T-helper 2 cell treated with Interferon-gamma antibody and Interleukin-4, amounts not matched to agents 5 μg/mL and 100 μg/mL, for 36 hours (primary cell): ENCODE data around the gene GTF3A.
A peak's percentile ranks its signal among the peaks of the same experiment; 100 is the strongest.

Experiments used
- DNase-seq: peaks from one replicate; pipeline ENCODE4 v3.0.0; 2021; ENCODE audit warnings: low spot score
- H3K27ac Mint-ChIP-seq: one replicate; pipeline ENCODE4 v1.8.0; 2021; ENCODE audit warnings: mild to moderate bottlenecking, mixed read lengths
- H3K27me3 Mint-ChIP-seq: one replicate; pipeline ENCODE4 v1.8.0; 2021; ENCODE audit warnings: low read depth, mixed read lengths
- H3K36me3 Mint-ChIP-seq: one replicate; pipeline ENCODE4 v1.8.0; 2021; ENCODE audit warnings: low read depth, mixed read lengths
- H3K4me1 Mint-ChIP-seq: one replicate; pipeline ENCODE4 v1.8.0; 2021; ENCODE audit warnings: low read depth, mixed read lengths
- H3K4me3 Mint-ChIP-seq: one replicate; pipeline ENCODE4 v1.8.0; 2022; ENCODE audit warnings: mild to moderate bottlenecking, moderate library complexity, mixed read lengths
- H3K9me3 Mint-ChIP-seq: one replicate; pipeline ENCODE4 v1.8.0; 2021; ENCODE audit warnings: mixed read lengths

Gene GTF3A

DNA sequence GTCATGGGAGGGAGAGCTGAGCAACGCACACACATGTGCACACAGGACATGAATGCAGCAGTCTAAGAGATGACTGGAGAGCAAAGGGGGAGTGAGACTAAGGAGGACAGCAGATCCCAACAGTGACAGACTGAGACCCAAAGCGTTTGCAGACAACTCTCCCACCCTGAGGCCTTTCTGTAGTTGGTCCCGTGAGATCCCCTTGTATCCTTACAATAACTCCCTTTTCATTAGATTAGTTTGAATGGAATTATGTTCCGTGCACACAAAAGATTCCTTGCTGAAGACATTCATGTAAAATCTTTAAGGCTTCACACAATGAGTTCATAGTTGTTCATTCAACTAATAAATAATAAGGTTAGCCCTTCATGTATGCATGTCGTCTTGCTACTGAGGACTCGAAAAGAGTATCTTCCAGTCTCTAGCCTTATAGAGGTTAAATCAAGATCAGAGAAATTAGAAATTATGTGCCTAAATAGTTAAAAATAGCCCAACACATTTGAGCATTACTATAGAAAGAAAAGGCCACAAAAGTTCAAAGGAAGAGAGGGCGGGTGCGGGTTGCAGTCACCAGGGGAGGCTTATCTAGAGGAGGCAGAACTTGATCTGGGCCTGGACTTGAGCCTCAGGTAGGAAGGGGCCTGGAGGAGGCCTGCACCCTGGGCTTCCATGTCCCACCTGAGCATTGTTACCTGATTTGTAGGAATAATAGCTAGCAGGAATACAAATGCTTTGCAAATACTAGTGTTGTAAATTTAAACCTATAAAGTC, 3.1 kb upstream of the GTF3A start:
- no peak overlapping the region for H3K4me3 Mint-ChIP-seq
- no peak for DNase-seq
- H3K4me1 Mint-ChIP-seq: peaks cover 25% of the 10 kb centered on the region
- H3K27ac Mint-ChIP-seq: no peak overlapping the region
- H3K27me3 Mint-ChIP-seq: no peaks in the 10 kb centered on the region
- H3K36me3 Mint-ChIP-seq: peaks cover 10% of the 10 kb centered on the region
- H3K9me3 Mint-ChIP-seq: no peaks in the 10 kb centered on the region

DNA sequence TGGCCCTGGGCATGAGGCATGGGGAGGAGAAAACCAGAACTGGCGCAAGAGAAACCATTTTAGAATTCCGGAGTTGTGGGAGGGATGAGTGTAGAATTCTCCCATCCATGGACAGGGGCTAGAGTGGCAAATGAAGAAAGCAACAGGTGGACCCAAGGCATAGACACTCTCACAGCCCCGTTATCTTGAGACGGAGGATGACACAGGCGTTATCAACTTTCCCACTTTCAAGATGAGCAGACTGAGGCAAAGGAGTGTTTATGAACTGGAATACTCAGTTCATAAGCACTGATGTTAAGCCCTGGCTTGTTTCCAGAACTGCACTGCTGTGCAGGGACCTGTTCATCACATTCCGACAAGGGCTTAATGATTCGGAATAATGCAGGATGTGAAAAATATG, 1.1 kb upstream of the GTF3A start:
- H3K4me1 Mint-ChIP-seq: peaks cover 42% of the 10 kb centered on the region
- DNase-seq: no peak
- peaks cover 30% of the 10 kb centered on the region for H3K36me3 Mint-ChIP-seq
- H3K4me3 Mint-ChIP-seq: peak overlapping the region; percentile 57
- no peaks in the 10 kb centered on the region for H3K9me3 Mint-ChIP-seq
- H3K27ac Mint-ChIP-seq: peak overlapping the region; percentile 58
- H3K27me3 Mint-ChIP-seq: no peaks in the 10 kb centered on the region

DNA sequence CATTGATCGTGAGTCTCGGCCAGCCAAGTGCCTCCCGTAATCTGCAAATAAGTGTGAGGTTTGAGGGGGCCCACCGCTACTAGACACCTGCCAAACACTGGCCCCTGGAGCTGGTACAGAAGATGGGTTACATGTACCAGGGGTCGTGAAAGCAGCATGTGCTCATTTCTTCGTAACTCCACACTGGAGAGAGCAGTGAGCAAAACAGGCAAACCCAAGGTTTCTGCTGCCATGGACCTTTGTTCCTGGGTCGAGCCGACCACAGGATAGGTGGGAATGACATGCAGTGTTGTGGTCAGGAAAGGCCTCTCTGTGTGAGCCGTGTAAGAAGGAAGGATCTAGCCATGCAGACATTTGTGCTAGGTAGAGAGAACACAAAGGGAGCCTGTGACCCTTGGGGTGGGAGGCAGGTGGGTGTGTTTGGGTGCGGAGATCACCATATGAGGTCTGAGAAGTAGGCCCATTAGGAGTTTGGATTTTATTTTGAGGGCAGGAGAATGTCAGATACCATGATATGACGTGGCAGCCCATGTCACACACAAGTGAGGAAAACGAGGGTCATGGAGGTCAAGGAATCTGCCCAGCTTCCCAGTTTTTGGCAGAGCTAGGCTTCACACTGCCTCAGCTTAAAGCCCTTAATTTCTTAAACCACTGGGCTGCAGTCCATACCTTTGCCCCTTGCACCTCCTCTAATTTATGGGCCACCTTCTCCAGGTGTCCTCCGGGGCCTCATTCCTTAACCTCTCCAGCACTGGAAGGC, 919 bp downstream of the GTF3A start:
- no peak for DNase-seq
- peaks cover 43% of the 10 kb centered on the region for H3K4me1 Mint-ChIP-seq

DNA sequence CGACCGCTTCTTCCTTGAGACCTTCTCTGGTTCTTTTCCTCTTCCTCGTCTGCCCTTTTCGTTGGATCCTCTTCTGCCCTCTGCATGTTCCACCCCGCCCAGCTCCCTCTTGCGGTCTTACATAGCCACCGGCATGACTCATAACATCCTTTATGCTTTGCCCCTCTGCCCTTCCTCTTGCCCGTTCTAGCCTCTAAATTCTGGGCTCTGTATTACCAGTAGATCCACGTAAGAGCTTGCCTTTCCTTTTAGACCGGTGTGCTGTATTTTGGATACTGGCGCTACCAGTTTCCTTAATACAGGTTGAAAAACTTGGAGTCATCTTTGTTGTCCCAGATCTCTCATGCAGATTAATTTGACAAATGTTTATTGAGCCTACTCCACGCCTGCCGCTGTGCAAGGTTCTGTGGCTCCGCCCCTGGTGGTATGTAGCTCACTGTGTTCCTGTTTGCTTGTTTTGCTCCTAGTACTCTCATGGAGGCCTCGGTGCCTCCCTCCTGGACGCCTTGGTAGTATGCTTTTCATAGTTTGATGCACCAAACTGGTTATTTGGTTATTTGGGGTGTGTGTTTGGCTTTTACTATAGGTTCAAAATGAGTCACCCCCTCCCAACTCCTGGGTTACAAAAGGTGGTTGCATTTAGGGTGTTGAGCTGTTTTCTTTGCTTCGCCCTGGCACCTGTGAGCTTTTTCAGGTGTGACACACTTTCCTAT, 1.7 kb downstream of the GTF3A start:
- peak; percentile 74 for DNase-seq
- Mint-ChIP-seq H3K4me1 (peaks cover 50% of the 10 kb centered on the region), H3K9me3 (no peaks in the 10 kb centered on the region), H3K27me3 (no peaks in the 10 kb centered on the region), H3K4me3 (peak overlapping the region; percentile 90), H3K27ac (peak overlapping the region; percentile 97), H3K36me3 (peaks cover 49% of the 10 kb centered on the region)

More for the DNA sequence above, 919 bp downstream of the GTF3A start:
- peak overlapping the region; percentile 97 for H3K27ac Mint-ChIP-seq
- H3K9me3 Mint-ChIP-seq: no peaks in the 10 kb centered on the region
- peaks cover 42% of the 10 kb centered on the region for H3K36me3 Mint-ChIP-seq
- H3K4me3 Mint-ChIP-seq: peak overlapping the region; percentile 90
- no peaks in the 10 kb centered on the region for H3K27me3 Mint-ChIP-seq

DNA sequence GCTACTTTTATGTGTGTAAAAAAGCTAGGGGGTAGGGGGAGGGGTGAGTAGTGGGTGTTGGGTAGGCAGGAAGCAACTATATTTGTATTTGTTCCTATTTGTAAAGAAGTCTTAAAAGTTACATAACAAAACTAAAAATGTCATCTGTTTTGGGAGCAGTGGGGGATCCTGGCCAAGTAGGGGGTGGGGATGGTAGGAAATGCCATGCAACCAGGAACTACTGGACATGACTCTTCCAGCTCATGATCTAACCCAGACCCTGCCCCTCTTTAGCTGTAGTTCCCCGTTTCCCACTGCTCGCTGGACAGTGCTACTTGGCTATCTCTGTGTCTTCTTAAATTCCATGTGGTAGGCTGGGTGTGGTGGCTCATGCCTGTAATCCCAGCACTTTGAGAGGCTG, 3.2 kb downstream of the GTF3A start:
- H3K9me3 Mint-ChIP-seq: no peaks in the 10 kb centered on the region
- H3K4me3 Mint-ChIP-seq: peak overlapping the region; percentile 90
- H3K4me1 Mint-ChIP-seq: peaks cover 57% of the 10 kb centered on the region
- no peaks in the 10 kb centered on the region for H3K27me3 Mint-ChIP-seq
- DNase-seq: no peak
- peaks cover 62% of the 10 kb centered on the region for H3K36me3 Mint-ChIP-seq
- peak overlapping the region; percentile 97 for H3K27ac Mint-ChIP-seq

DNA sequence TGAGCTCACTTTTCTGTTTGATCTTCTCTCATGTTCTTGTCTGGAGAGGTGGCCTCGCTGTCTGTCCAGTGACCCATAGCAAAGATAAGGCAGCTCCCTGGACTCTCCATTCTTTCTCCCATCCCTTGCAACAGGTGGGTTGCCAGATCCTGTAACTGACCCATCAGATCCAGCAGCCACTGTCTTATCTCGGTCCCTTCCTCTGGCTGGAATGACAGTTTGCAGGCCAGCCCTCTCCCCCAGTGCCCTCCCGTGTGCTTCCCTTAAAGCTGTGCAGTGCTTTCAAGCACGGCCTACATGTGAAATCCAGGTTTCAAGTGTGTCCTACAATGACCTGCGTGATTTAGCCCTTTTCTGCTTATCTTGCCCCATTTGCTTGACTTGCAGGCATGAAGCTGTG, 3.7 kb downstream of the GTF3A start:
- peak overlapping the region; percentile 74 for H3K4me3 Mint-ChIP-seq
- no peak for DNase-seq
- H3K36me3 Mint-ChIP-seq: peaks cover 67% of the 10 kb centered on the region
- H3K27ac Mint-ChIP-seq: peak overlapping the region; percentile 97
- no peaks in the 10 kb centered on the region for H3K9me3 Mint-ChIP-seq
- no peaks in the 10 kb centered on the region for H3K27me3 Mint-ChIP-seq
- peaks cover 56% of the 10 kb centered on the region for H3K4me1 Mint-ChIP-seq

DNA sequence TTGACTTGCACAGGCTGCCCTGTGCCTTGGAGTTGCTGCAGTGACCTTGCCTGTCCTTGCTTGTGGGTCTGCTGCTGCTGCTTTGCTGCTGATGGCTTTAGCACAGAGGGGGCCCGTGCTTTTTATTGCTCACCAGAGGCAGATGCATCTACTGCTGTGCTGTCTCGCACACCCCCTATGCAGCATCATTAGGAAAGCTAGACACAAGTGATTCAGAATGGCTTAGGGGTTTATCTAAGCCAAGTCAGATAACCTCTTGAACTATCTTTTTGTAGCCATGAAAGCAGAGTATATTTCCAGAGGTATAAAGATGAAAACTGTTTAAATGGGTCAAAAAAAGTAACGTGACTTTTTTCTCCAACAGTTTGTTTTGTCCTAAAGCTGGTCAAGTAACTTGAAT, 7.8 kb downstream of the GTF3A start:
- Mint-ChIP-seq H3K4me1 (peaks cover 40% of the 10 kb centered on the region), H3K27me3 (no peaks in the 10 kb centered on the region), H3K9me3 (no peaks in the 10 kb centered on the region), H3K36me3 (peaks cover 78% of the 10 kb centered on the region), H3K4me3 (no peak overlapping the region), H3K27ac (no peak overlapping the region)
- no peak for DNase-seq

DNA sequence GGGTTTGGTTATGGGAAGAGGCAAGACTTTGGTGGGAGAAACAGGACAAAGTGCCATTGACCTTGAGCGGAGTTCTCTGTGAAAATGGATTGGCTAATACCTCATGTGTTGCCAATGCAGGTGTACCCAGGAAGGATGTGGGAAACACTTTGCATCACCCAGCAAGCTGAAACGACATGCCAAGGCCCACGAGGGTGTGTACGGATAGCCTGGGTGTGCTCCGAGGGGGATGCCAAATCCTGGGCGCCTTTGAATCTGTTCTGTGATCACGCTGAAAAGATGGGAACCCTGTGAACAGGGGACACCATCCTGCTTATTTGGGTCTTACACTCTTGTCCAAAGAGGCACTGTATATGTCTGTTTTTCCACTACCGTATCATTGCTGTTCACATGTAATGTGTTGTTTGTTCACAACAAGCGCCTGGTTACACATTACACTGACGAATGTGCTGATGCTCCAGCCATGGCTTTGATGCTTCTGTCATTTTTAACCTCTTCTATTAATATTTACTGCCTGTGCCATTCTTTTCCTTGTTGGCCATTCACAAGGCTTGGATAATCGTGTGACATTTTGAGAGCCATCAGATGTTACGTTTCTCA, 8.3 kb downstream of the GTF3A start:
- Mint-ChIP-seq H3K4me1 (peaks cover 40% of the 10 kb centered on the region), H3K27me3 (no peaks in the 10 kb centered on the region), H3K27ac (peak overlapping the region; percentile 11), H3K36me3 (peaks cover 78% of the 10 kb centered on the region), H3K4me3 (no peak overlapping the region), H3K9me3 (no peaks in the 10 kb centered on the region)
- no peak for DNase-seq

DNA sequence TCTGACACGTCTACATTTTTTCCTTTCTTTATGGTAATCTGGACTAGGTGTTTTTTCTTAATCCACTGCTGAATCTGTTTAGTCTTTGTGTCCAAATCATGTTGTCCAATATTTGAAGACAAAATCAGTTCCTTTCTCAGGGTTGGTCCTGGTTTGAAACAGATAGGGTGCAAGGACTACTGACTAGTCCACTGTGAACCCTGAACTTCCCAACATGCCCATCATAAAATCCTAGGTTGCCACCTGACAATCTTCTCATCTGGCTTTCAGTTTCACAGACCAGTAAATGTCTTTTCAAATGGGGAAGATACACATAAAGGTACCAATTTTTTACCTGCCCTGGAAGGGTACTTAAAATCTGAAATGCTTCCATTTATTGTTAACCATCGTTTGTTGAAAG, 12.7 kb downstream of the GTF3A start:
- Mint-ChIP-seq H3K4me3 (no peak overlapping the region), H3K9me3 (no peaks in the 10 kb centered on the region), H3K4me1 (peaks cover 42% of the 10 kb centered on the region), H3K27ac (no peak overlapping the region), H3K27me3 (no peaks in the 10 kb centered on the region), H3K36me3 (peaks cover 69% of the 10 kb centered on the region)
- no peak for DNase-seq

DNA sequence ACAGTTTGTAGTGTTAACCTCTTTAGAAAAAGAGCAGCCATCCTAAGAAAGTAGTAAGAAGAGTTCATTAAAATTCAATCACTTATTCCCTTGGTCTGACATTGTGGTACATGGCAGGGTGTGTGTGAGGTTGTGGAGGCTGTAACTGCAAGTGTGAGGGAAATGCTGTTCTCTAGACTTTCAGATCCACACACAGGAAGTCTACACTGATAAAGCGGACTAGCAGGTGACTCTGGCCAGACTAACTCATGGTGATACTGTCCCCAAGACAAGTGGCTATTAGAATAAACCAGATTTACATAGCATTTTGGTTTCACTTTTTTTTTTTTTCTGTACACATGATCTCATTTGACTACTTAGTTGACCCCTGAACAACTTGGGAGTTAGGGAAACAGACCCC, 16.0 kb downstream of the GTF3A start:
- no peaks in the 10 kb centered on the region for H3K9me3 Mint-ChIP-seq
- H3K27ac Mint-ChIP-seq: no peak overlapping the region
- peaks cover 54% of the 10 kb centered on the region for H3K36me3 Mint-ChIP-seq
- H3K4me1 Mint-ChIP-seq: peaks cover 44% of the 10 kb centered on the region
- peak overlapping the region; percentile 8 for H3K4me3 Mint-ChIP-seq
- DNase-seq: no peak
- no peaks in the 10 kb centered on the region for H3K27me3 Mint-ChIP-seq

DNA sequence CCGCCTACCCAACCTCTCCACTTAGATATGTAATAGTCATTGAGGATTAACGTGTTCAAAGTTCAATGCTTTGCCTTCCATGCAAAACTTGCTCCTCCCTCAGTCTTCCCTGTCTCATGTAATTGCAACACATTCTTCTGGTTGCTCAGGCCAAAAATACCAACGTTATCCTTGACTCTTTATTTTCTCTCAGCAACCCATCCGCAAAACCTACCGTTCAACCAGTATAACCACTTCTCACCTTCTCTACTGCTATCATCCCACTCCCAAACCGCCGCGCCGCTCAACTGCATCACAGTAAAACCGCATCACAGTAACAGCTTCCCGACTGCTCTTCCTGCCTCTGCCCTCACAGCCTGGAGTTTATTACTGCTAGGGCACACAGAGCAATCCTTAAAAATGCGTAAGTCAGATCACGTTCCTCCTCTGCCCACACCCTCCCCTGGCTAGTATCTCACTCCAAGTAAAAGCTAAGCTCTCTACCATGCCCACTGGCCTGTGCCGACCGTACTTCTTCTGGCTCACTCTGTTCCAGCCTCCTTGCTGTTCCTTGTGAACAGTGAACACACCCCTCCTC, 17.7 kb downstream of the GTF3A start:
- H3K36me3 Mint-ChIP-seq: peaks cover 47% of the 10 kb centered on the region
- no peak for DNase-seq
- peak overlapping the region; percentile 65 for H3K27ac Mint-ChIP-seq
- H3K27me3 Mint-ChIP-seq: no peaks in the 10 kb centered on the region
- peaks cover 55% of the 10 kb centered on the region for H3K4me1 Mint-ChIP-seq
- H3K9me3 Mint-ChIP-seq: no peaks in the 10 kb centered on the region
- H3K4me3 Mint-ChIP-seq: peak overlapping the region; percentile 53

DNA sequence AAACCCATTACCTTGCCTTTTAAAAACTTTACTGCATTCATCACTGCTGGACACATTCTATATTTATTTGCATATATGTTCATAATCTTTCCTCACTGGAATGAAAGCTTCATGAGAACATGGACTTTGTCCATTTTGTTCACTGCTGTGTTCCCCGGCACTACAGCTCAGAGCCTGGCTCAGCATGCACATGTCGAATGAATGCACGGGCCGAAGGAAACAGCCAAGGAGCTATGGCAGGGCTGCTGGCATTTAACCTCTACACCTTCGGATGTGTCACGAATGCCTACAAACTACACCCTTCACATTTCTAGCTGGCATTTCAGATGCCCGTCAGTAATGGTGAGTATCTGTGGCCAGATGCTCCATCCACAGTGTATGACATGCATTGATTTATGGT, 18.4 kb downstream of the GTF3A start:
- Mint-ChIP-seq H3K27me3 (no peaks in the 10 kb centered on the region), H3K4me1 (peaks cover 54% of the 10 kb centered on the region), H3K27ac (peak overlapping the region; percentile 65), H3K4me3 (peak overlapping the region; percentile 53), H3K36me3 (peaks cover 41% of the 10 kb centered on the region), H3K9me3 (no peaks in the 10 kb centered on the region)
- DNase-seq: no peak

DNA sequence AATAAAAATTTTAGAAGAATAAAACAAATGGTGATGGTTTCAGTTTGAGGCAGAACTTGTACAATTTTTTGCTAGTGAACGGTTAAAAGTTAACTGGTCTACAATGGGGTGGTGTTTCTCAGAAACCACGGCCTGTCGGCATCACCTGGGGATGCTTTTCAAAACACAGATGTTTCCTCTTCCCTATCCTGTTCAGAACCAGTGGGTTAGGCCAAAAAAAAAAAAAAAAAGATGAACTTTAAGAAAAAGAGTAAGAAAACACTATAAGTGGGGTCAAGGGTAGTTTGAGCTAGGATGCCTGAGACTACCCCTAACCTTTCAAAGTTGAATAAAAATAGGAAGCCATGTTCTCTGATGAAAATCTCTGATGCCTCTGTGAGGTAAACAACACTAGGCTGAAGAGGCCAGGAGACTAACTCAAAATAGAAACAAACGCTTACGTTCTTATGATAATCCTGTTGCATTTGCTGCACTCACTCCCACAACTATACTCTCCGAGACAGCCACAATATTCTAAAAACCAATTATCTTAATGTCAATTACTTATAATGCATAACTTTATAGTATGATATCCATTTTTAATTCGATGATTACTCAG, 22.7 kb downstream of the GTF3A start:
- Mint-ChIP-seq H3K36me3 (peaks cover 27% of the 10 kb centered on the region), H3K4me1 (peaks cover 54% of the 10 kb centered on the region), H3K27ac (peak overlapping the region; percentile 88), H3K27me3 (no peaks in the 10 kb centered on the region), H3K9me3 (no peaks in the 10 kb centered on the region), H3K4me3 (peak overlapping the region; percentile 75)
- no peak for DNase-seq
